ENCODE data around the gene TRPT1. TPM values are rescaled to one million over a fixed set of nuclear protein-coding genes. Genes with fewer than 3 reads are reported as not detected.

Gene TRPT1
- total RNA-seq, 1 donor from 2014 or later: 43.2 TPM

GRCh38 chr11:64204464-64204989, 21.5 kb downstream of the TRPT1 start:
- Mint-ChIP-seq H3K4me1 (peaks cover 9% of the 10 kb centered on the region), H3K9me3 (no peaks in the 10 kb centered on the region), H3K36me3 (ENCODE audit: low read depth) (peaks cover 18% of the 10 kb centered on the region), H3K27me3 (ENCODE audit: low read depth) (no peaks in the 10 kb centered on the region), H3K4me3 (peak overlapping the region; percentile 33), H3K27ac (ENCODE audit: unreplicated experiment) (no peak overlapping the region)
- peak; percentile 49 for DNase-seq (ENCODE audit: low read depth, low spot score)
- TF ChIP-seq CTCF (conservative IDR thresholded peaks at IDR 0.05): peak; percentile 60

GRCh38 chr11:64204080-64204440, 21.9 kb downstream of the TRPT1 start:
- H3K4me1 Mint-ChIP-seq: peaks cover 9% of the 10 kb centered on the region
- no peaks in the 10 kb centered on the region for H3K9me3 Mint-ChIP-seq
- DNase-seq (ENCODE audit: low read depth, low spot score): no peak
- H3K27me3 Mint-ChIP-seq (ENCODE audit: low read depth): no peaks in the 10 kb centered on the region
- TF ChIP-seq CTCF (conservative IDR thresholded peaks at IDR 0.05): no peak
- peak overlapping the region; percentile 58 for H3K4me3 Mint-ChIP-seq
- H3K27ac Mint-ChIP-seq (ENCODE audit: unreplicated experiment): no peak overlapping the region
- H3K36me3 Mint-ChIP-seq (ENCODE audit: low read depth): peaks cover 18% of the 10 kb centered on the region

GRCh38 chr11:64203421-64204079, 22.4 kb downstream of the TRPT1 start:
- peaks cover 18% of the 10 kb centered on the region for H3K36me3 Mint-ChIP-seq (ENCODE audit: low read depth)
- no peak for TF ChIP-seq CTCF (conservative IDR thresholded peaks at IDR 0.05)
- no peak overlapping the region for H3K27ac Mint-ChIP-seq (ENCODE audit: unreplicated experiment)
- no peak for DNase-seq (ENCODE audit: low read depth, low spot score)
- H3K9me3 Mint-ChIP-seq: no peaks in the 10 kb centered on the region
- peaks cover 9% of the 10 kb centered on the region for H3K4me1 Mint-ChIP-seq
- H3K4me3 Mint-ChIP-seq: peak overlapping the region; percentile 58
- H3K27me3 Mint-ChIP-seq (ENCODE audit: low read depth): no peaks in the 10 kb centered on the region

- Mint-ChIP-seq H3K9me3 (no peaks in the 10 kb centered on the region), H3K27ac (ENCODE audit: unreplicated experiment) (no peak overlapping the region), H3K4me1 (peaks cover 9% of the 10 kb centered on the region), H3K36me3 (ENCODE audit: low read depth) (peaks cover 18% of the 10 kb centered on the region), H3K4me3 (no peak overlapping the region), H3K27me3 (ENCODE audit: low read depth) (no peaks in the 10 kb centered on the region)
- DNase-seq (ENCODE audit: low read depth, low spot score): no peak
- no peak for TF ChIP-seq CTCF (conservative IDR thresholded peaks at IDR 0.05)
Measured at GRCh38 chr11:64202992-64203391, 23.0 kb downstream of the TRPT1 start.

- H3K4me1 Mint-ChIP-seq: peaks cover 5% of the 10 kb centered on the region
- TF ChIP-seq CTCF (conservative IDR thresholded peaks at IDR 0.05): no peak
- H3K4me3 Mint-ChIP-seq: no peak overlapping the region
- peaks cover 23% of the 10 kb centered on the region for H3K36me3 Mint-ChIP-seq (ENCODE audit: low read depth)
- no peak overlapping the region for H3K27ac Mint-ChIP-seq (ENCODE audit: unreplicated experiment)
- H3K9me3 Mint-ChIP-seq: no peaks in the 10 kb centered on the region
- DNase-seq (ENCODE audit: low read depth, low spot score): no peak
- H3K27me3 Mint-ChIP-seq (ENCODE audit: low read depth): no peaks in the 10 kb centered on the region
Measured at GRCh38 chr11:64201543-64201942, 24.4 kb downstream of the TRPT1 start.
